NCI-H748 (cell line): Measurements from ENCODE around the gene VWC2L.

ENCODE experiments used
- DNase-seq: peaks from one replicate; lab custom pipeline; 2025; ENCODE audit not compliant: unreplicated experiment; lab: John Stamatoyannopoulos, UW

Gene VWC2L

GRCh38 chr2:214465363-214466146 lies 54.7 kb downstream of the VWC2L start:
- DNase-seq = no peak

DNA sequence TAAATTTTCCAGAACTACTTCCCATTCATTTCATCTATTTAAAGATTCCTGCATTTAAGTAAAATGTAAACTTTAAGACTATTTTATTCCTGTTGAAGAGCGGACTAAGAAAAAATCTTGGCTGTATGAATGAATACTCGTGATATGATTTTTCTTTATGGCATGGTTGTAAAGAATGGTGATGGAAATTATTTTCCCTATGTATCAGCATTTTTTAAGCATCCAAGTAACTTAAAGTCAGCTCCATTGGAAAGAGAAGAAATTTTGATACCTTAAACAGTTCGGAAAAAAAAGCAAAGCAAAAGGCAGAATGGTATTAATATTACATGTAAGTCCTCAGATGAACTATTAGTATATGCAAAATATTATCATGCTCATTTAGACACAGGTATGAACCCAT lies 58.9 kb downstream of the VWC2L start:
- no peak for DNase-seq

DNA sequence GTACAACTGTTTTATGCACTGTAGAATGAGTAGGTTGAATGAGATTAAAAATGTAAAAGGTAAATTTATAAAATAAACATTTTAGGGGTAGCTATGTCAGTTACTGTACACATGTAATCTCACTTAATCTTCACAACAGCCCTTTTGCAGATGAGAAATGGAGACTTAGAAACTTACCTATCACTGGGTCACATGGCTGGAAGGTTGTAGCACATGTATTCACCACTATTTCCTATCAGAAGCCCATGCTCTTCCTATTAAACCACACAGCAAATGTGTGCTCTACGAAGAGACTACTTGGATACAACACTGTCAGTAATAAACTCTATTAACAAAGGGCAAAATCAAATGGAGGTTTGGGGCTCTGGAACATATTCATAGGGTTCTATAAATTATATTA lies 60.5 kb downstream of the VWC2L start:
- DNase-seq = no peak

GRCh38 chr2:214471990-214472389 lies 61.1 kb downstream of the VWC2L start:
- DNase-seq = no peak

GRCh38 chr2:214477305-214477704 lies 66.5 kb downstream of the VWC2L start:
- no peak for DNase-seq

- DNase-seq = peak; percentile 51
These were observed 70.3 kb downstream of the VWC2L start for GRCh38 chr2:214481204-214481603.

DNA sequence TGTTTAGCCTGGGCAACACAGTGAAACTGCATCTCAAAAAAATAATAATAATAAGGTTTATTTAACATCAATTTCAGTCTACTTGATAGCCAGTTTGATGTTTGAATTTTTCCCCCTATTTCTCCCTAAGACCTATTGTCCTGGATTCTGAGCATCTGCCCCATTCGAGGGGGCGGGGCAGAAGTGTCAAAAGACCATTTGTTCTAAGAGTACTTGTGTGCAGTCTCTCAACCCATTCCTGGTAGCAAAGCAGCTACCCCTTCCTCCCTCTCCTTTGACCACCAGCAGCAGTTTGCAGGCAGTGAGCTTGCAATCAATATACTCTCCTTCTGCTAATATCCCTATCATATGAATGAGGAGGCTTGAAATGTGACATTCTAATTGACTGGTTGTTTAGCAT lies 71.9 kb downstream of the VWC2L start:
- DNase-seq = peak; percentile 32

- DNase-seq = peak; percentile 3
These were observed 73.4 kb downstream of the VWC2L start for GRCh38 chr2:214484239-214484638.

DNA sequence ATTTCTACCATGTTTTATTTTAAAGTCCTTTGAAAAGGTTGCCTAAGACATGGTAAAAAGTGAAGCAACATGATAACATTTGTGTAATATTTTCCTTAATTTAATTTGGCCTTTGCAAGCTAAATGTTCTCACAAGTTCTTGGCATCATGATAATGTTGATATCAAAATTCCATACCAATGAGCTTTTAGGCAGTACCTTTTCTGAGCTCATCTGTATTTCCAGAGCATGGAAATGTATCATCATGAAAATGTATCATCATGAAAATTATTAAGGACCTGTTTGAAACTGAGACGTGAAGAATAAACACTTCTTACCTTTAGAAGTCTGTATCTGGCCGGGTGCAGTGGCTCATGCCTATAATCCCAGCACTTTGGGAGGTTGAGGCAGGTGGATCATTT lies 73.8 kb downstream of the VWC2L start:
- DNase-seq = no peak

DNA sequence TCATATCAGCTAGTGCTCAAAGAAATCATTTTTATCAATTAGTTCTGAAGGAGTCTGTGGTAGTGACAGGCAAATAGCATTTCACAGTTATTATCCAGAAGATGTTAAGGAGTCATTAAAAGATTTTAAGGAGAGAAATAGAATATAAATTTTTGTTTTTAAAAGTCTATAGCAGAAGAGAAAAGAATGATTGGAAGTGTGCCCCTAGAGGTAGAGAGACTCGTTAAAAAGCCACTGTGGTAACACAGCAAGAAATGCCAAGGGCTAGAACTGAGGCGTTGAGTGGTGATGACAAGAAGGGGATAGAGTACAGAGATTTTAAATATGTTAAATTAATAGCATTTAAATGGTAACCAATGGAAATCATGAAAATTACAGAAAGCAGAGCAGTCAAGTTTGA lies 78.3 kb downstream of the VWC2L start:
- no peak for DNase-seq

GRCh38 chr2:214489702-214490101 lies 78.8 kb downstream of the VWC2L start:
- DNase-seq = no peak

DNA sequence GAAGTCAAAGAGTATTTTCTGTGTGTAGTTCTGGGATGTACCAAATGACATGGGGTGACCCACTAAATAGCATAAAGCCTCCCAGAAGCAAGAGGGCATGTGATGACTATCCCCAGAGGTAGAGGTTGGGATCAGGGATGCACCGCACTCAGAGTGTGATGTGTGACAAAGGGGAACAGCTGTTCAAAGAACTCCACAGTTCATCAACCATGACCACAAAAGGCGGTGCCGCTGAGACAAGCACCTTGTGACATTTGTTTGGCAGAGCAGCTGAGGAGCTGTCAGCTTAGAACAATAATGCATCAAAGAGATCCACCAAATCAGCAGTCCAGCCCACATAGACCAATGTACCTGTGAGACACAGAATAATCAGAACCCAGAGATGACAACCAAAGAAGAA lies 81.3 kb downstream of the VWC2L start:
- peak; percentile 94 for DNase-seq

GRCh38 chr2:214492608-214493007 lies 81.8 kb downstream of the VWC2L start:
- no peak for DNase-seq

- no peak for DNase-seq
These were observed 86.6 kb downstream of the VWC2L start for GRCh38 chr2:214497489-214497888.

- no peak for DNase-seq
These were observed 92.7 kb downstream of the VWC2L start for GRCh38 chr2:214503568-214503967.

GRCh38 chr2:214504599-214505376 lies 93.9 kb downstream of the VWC2L start:
- DNase-seq = no peak

DNA sequence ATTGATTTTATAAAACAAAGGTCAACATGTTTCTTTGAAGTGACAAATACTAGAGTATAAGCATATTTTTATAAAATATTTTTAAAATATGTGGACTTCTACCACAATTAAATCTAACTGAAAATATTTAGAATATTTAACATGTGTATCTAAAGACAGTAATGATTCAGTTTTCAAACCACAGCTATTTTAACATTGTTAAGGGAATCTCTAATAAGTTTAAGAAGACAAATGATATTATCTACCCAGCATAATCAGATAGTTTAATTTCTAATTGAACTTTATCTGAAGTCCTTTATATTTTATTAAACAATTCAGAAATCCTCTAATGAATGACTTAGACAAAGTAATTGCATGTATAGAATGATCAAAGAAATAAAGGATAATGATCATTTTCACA lies 96.2 kb downstream of the VWC2L start:
- no peak for DNase-seq

GRCh38 chr2:214514704-214515103 lies 103.8 kb downstream of the VWC2L start:
- DNase-seq = no peak

DNA sequence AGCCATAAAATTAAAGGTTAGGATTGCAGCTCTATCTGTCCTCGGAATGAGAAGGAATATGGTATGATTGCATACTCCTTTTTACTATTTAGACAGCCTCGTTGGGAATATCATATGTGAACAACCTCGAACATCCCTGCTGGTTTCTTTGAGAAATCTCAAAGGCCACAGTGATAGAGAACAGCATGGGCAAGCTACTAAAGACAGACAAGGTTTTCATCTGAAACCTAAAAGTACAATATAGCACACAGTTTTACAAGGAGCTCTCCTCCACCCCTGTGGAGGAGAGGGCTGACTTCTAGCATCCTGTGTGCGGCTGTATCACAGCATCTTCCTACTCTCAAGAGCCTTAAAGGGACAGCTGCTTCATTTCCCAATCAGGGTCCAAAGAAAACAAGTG lies 104.3 kb downstream of the VWC2L start:
- no peak for DNase-seq

GRCh38 chr2:214519258-214519818 lies 108.5 kb downstream of the VWC2L start:
- peak; percentile 17 for DNase-seq

DNA sequence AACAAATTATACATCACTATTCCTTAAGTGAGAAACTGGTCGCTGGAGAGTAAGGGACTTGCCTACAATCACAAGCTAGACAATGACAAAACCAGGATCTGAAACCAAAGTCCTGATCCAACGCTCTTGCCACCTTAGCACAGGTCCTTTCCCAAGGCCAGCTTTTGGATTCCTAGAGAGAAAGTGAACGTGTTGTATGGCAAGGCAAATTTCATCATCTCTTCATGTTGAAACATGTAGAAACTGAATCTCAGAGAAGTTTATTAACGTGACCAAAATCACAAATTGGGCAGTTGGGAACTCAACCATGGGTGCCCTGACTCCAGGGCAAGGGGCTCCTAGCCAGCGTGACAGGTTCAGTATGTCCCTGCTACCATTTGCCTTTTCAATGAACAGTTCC lies 118.2 kb downstream of the VWC2L start:
- DNase-seq = no peak

DNA sequence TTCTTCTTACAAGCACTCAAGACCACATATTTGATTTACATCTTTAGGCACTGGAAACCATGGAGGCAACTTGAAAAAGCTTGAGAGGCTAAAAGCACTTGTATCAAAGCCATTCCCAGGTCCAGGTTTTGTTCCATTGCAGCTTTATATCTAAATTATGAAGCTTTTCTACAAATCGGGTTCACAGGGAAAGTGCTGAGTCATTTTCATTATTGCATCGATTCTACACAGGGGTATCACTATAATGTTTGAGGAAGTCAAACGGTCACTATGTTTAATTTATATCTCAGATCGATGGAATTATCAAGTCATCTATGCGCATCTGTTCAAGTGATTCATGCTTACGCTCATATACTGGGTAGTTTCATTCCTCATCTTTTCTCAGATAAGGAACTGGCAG lies 118.7 kb downstream of the VWC2L start:
- DNase-seq = no peak
